ENCODE data around the gene CHRNA1. TPM values are rescaled to one million over a fixed set of nuclear protein-coding genes. Genes with fewer than 3 reads are reported as not detected.

Gene CHRNA1
- total and polyA plus RNA-seq, 10 of the 15 experiments (the other 5 are each of a cell fraction or from before 2014, with no cell fraction given) = 0.05 to 0.14 TPM; not detected in 8

DNA sequence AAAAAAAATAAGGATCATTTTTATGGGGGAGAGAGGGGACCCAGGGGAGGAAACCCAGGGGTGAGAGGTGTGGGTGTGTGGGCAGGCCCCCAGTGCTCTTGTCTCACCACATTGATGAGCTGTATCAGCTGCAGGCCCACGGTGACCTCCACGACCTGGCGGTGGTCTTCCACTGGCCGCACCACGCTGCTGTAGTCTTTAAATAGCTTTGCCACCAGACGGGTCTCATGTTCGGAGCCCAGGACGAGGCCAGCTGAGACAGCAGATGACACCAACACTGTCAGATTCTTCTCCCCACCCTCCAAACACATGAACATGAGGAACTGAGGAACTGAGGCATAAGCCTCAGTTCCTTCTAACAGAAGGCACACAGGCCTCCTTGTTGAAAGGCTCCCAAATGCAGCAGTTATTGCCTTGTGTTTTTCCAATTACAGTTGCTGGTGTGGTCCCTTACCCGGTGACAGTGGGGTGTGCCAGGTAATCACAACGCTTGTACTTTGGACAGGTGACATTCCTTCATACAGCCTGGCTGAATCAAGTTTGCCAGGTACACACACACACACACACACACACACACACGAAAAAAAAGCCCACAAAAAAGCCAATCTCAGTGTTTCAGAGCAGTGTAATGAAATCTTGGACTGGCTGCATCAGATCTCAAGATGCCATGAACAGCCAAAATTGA, 4.7 kb downstream of the CHRNA1 start (continued):
- TF ChIP-seq, protein P1, sequence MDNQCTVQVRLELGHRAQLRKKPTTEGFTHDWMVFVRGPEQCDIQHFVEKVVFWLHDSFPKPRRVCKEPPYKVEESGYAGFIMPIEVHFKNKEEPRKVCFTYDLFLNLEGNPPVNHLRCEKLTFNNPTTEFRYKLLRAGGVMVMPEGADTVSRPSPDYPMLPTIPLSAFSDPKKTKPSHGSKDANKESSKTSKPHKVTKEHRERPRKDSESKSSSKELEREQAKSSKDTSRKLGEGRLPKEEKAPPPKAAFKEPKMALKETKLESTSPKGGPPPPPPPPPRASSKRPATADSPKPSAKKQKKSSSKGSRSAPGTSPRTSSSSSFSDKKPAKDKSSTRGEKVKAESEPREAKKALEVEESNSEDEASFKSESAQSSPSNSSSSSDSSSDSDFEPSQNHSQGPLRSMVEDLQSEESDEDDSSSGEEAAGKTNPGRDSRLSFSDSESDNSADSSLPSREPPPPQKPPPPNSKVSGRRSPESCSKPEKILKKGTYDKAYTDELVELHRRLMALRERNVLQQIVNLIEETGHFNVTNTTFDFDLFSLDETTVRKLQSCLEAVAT (IDR thresholded peaks at IDR 0.05) = no peak
- TF ChIP-seq ZBED1 (IDR thresholded peaks at IDR 0.05; ENCODE audit: borderline replicate concordance) = no peak
- TF ChIP-seq, protein P2, sequence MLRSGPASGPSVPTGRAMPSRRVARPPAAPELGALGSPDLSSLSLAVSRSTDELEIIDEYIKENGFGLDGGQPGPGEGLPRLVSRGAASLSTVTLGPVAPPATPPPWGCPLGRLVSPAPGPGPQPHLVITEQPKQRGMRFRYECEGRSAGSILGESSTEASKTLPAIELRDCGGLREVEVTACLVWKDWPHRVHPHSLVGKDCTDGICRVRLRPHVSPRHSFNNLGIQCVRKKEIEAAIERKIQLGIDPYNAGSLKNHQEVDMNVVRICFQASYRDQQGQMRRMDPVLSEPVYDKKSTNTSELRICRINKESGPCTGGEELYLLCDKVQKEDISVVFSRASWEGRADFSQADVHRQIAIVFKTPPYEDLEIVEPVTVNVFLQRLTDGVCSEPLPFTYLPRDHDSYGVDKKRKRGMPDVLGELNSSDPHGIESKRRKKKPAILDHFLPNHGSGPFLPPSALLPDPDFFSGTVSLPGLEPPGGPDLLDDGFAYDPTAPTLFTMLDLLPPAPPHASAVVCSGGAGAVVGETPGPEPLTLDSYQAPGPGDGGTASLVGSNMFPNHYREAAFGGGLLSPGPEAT (IDR thresholded peaks at IDR 0.05; ENCODE audit: low read depth) = no peak
- TF ChIP-seq CBFB (IDR thresholded peaks at IDR 0.05; ENCODE audit: low read depth) = no peak

DNA sequence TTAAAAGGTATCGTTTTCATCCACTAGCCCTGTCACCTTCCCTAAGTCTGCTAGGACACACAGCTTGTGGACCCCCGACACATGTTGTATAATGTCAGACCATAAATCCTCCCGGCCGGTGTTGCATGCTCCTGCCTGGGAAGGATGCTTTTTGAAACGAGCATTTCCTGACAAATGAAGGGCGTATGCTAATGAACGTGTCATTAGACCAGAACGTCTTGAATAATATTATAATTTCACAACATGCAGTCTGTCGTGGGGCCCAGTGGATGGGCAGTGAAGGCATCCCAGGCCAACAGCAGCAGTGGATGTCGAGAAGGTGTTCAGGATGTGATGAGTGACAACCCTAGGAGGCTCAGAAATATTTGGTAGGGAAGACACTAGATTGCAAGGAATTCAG, 7.5 kb downstream of the CHRNA1 start:
- BruUV-seq (replicated peaks) = no TSS peak
- Histone ChIP-seq H3K4me3 (no peak overlapping the region), H3K9me3 (replicated peaks; ENCODE audit: control insufficient read depth, insufficient read depth, low read length) (no peaks in the 10 kb centered on the region), H3K4me1 (ENCODE audit: control insufficient read depth, insufficient read depth, low read length) (peaks cover 14% of the 10 kb centered on the region), H3K4me2 (ENCODE audit: control insufficient read depth, insufficient read depth) (no peak overlapping the region), H3K27me3 (replicated peaks in 1 of 2; ENCODE audit: control insufficient read depth in 2 of 2, insufficient read depth in 2 of 2, low read length in 1 of 2) (peaks cover 0 to 3% of the 10 kb centered on the region in 2 experiments; a peak in 1 of 4 replicates), H3K27ac (ENCODE audit: control insufficient read depth, insufficient read depth) (no peak overlapping the region), H2AFZ (ENCODE audit: control insufficient read depth, low read depth, low read length) (no peak overlapping the region), H3K36me3 (ENCODE audit: control insufficient read depth in 2 of 2, insufficient read depth in 2 of 2, low read length in 1 of 2) (no peaks in the 10 kb centered on the region), H3K9ac (ENCODE audit: control insufficient read depth, insufficient read depth, low read length) (no peak overlapping the region), H4K20me1 (ENCODE audit: control insufficient read depth, insufficient read depth) (no peaks in the 10 kb centered on the region), H3K79me2 (ENCODE audit: control insufficient read depth, insufficient read depth, low read length) (no peaks in the 10 kb centered on the region)
- no peak for FAIRE-seq
- RAD21 ChIA-PET (ENCODE audit: unreplicated experiment) = no interaction called here
- no peak for TF ChIP-seq MXI1 (IDR thresholded peaks at IDR 0.05; ENCODE audit: low read depth, low read length)
- no peak for TF ChIP-seq MEF2A (IDR thresholded peaks at IDR 0.05; ENCODE audit: insufficient read depth, low read depth, low read length)
- no peak for TF ChIP-seq HDAC2 (IDR thresholded peaks at IDR 0.05)
- TF ChIP-seq CHD1 (IDR thresholded peaks at IDR 0.05; ENCODE audit: low read depth, low read length) = no peak
- TF ChIP-seq TARDBP (IDR thresholded peaks at IDR 0.05; ENCODE audit: borderline replicate concordance) = no peak
- ATAC-seq = no peak
- intact Hi-C loops (cut with micrococcal nuclease; ENCODE audit: unreplicated experiment) = no loop called here
- CTCF ChIA-PET = no interaction called here
- SMC1A ChIA-PET (ENCODE audit: uncharacterized antibody, unreplicated experiment) = no interaction called here
- in situ Hi-C loops (cut with MboI) = no loop called here
- no peak for DNase-seq (ENCODE audit: low read depth, low spot score)
- POLR2A ChIA-PET = interaction anchor here (0.6 kb wide), 1 partner anchor 452 kb away, joined by 5 read pairs; no protein-coding TSS in a partner anchor
- WGBS (ENCODE audit: insufficient coverage, insufficient replicate concordance, low lambda C conversion rate, missing lambda C conversion rate) = 57% methylated on average over 10 of the region's 10 CpGs
